Measurements from ENCODE around the gene CRB3. TPM values are rescaled to one million over a fixed set of nuclear protein-coding genes. Genes with fewer than 3 reads are reported as not detected.

CRB3 gene
- total RNA-seq, 2 donors from 2014 or later, result 23.1 to 39.3 TPM

- 90% methylated on average over 15 of the region's 15 CpGs for WGBS
- Histone ChIP-seq H3K36me3 (no peaks in the 10 kb centered on the region), H3K4me3 (no peak overlapping the region), H3K27me3 (replicated peaks; ENCODE audit: insufficient read depth) (no peaks in the 10 kb centered on the region), H3K9me3 (no peaks in the 10 kb centered on the region), H3K27ac (no peak overlapping the region), H3K4me1 (replicated peaks) (no peaks in the 10 kb centered on the region)
- intact Hi-C loops (cut with DNase I), result loop anchor here (5.0 kb wide), 1 partner anchor 117 kb away; no protein-coding TSS in a partner anchor
- DNase-seq (ENCODE audit: low spot score), result no peak
- TF ChIP-seq CTCF (IDR thresholded peaks at IDR 0.05) (no peak), POLR2A (IDR thresholded peaks at IDR 0.05) (no peak), POLR2AphosphoS5 (IDR thresholded peaks at IDR 0.05) (no peak)
Measured at GRCh38 chr19:6514926-6515544, 51.0 kb downstream of the CRB3 start.

GRCh38 chr19:6516018-6516658 is 52.1 kb downstream of the CRB3 start:
- WGBS, result 2% methylated on average over 25 of the region's 26 CpGs
- Histone ChIP-seq H3K9me3 (no peaks in the 10 kb centered on the region), H3K36me3 (no peaks in the 10 kb centered on the region), H3K27me3 (replicated peaks; ENCODE audit: insufficient read depth) (no peaks in the 10 kb centered on the region), H3K4me3 (peak overlapping the region; percentile 42 to 56), H3K4me1 (replicated peaks) (no peaks in the 10 kb centered on the region), H3K27ac (peak overlapping the region; percentile 79 to 82)
- TF ChIP-seq CTCF (IDR thresholded peaks at IDR 0.05) (no peak), POLR2A (IDR thresholded peaks at IDR 0.05) (peak; percentile 47), POLR2AphosphoS5 (IDR thresholded peaks at IDR 0.05) (peak; percentile 42)
- DNase-seq (ENCODE audit: low spot score), result peak; percentile 90
- intact Hi-C loops (cut with DNase I), result loop anchor here (2.0 to 5.0 kb wide), 2 partner anchors 116 to 347 kb away; no protein-coding TSS in a partner anchor

Small RNA genes lying within 50 kb of the gene (microRNA-seq; reads per million reads assigned to microRNA genes)
- gene MIR3940, result 7.5 reads per million, percentile 48 among the genes with 10 or more reads in this experiment

Small RNA genes lying within 50 kb of the gene (small RNA-seq; reads per million reads assigned to genes)
- gene AC010503.2, result 0 reads per million in 2 donors

Other genes starting within 250 kb of the CRB3 start
- 10 to 100 TPM; 39.9 to 41.4 TPM for gene MLLT1, start 184.3 kb upstream of the CRB3 start, total RNA-seq
- 1 to 10 TPM in 1 of 2 donors, not detected in 1; 5.3 TPM for gene ACER1, start 130.7 kb upstream of the CRB3 start, total RNA-seq
- gene CLPP, start 102.7 kb upstream of the CRB3 start, total RNA-seq, result 10 to 100 TPM; 85.1 to 88.5 TPM
- gene ALKBH7, start 91.5 kb upstream of the CRB3 start, total RNA-seq, result 100 to 1,000 TPM; 101 to 111 TPM
- gene PSPN, start 88.3 kb upstream of the CRB3 start, total RNA-seq, result 1 to 10 TPM; 1.1 to 2.2 TPM
- 10 to 100 TPM; 70.7 to 82.7 TPM for gene GTF2F1, start 71.1 kb upstream of the CRB3 start, total RNA-seq
- gene KHSRP, start 39.5 kb upstream of the CRB3 start, total RNA-seq, result 100 to 1,000 TPM; 146 to 277 TPM
- under 1 TPM; 0.18 to 0.57 TPM for gene SLC25A41, start 30.5 kb upstream of the CRB3 start, total RNA-seq
- 10 to 100 TPM; 66.2 to 91.3 TPM for gene SLC25A23, start 4.5 kb upstream of the CRB3 start, total RNA-seq
- gene DENND1C, start 17.5 kb downstream of the CRB3 start, total RNA-seq, result 1 to 10 TPM in 1 of 2 donors, under 1 TPM in 1; 0.91 to 1.4 TPM
- gene TUBB4A, start 38.0 kb downstream of the CRB3 start, total RNA-seq, result 100 to 1,000 TPM in 1 of 2 donors, under 1 TPM in 1; 0.23 to 100 TPM
- gene TNFSF9, start 66.8 kb downstream of the CRB3 start, total RNA-seq, result 1 to 10 TPM in 1 of 2 donors, not detected in 1; 4.5 TPM
- not detected for gene CD70, start 126.9 kb downstream of the CRB3 start, total RNA-seq
- under 1 TPM; 0.34 to 0.55 TPM for gene TNFSF14, start 205.9 kb downstream of the CRB3 start, total RNA-seq

All from prostate gland (tissue), 2 donors.